Mammary epithelial cell (primary cell): ENCODE data around the gene RTF2.

Source experiments
- CTCF ChIP-seq, 2 donors: IDR thresholded peaks in 1 of 2; conservative IDR thresholded peaks in 1 of 2; 2 replicates each; pipeline ENCODE4 v1.5.1; 2011 to 2012; ENCODE audit warnings: inconsistent platforms in 2 of 2, low read length in 2 of 2, mild to moderate bottlenecking in 2 of 2, control low read depth in 1 of 2, low read depth in 1 of 2; ENCODE audit not compliant: insufficient read depth in 1 of 2; ENCODE audit errors: extremely low read depth in 1 of 2
- EZH2 ChIP-seq: IDR thresholded peaks from 2 replicates; pipeline ENCODE4 v1.6.1; 2012; ENCODE audit warnings: low read length, inconsistent platforms, borderline replicate concordance

- TF ChIP-seq CTCF (conservative IDR thresholded peaks at IDR 0.05 in 1 of 2, IDR thresholded peaks at IDR 0.05 in 1 of 2; ENCODE audit: extremely low read depth in 1 of 2, insufficient read depth in 1 of 2, low read depth in 1 of 2, low read length in 2 of 2) (no peak), EZH2 (no peak)
Measured at GRCh38 chr20:56422076-56422823, 46.2 kb upstream of the RTF2 start.
